T-helper 17 cell (primary cell): Measurements from ENCODE around the gene HGFAC. TPM values are rescaled to one million over a fixed set of nuclear protein-coding genes. Genes with fewer than 3 reads are reported as not detected.

ENCODE experiments used
- ATAC-seq: fragments of 150-1000 bp; cut with Tn5 transposase; 2 replicates; pipeline ENCODE4 v1.10.0; 2021; ENCODE audit warnings: mild to moderate bottlenecking, moderate library complexity
- DNase-seq, 3 donors: peaks; one replicate each; pipeline versions ENCODE4 v3.0.0 to v3.0.0-alpha.2; 2020 to 2021
- H3K9me3 ChIP-seq: one replicate; pipeline ENCODE4 v1.7.0; 2013; ENCODE audit warnings: low read length, mild to moderate bottlenecking; ENCODE audit not compliant: control insufficient read depth, poor library complexity, severe bottlenecking
- H3K27ac Mint-ChIP-seq: one replicate; pipeline ENCODE4 v1.8.0; 2022; ENCODE audit warnings: mild to moderate bottlenecking, moderate library complexity, mixed read lengths
- H3K27me3 Mint-ChIP-seq: one replicate; pipeline ENCODE4 v1.8.0; 2022; ENCODE audit warnings: mixed read lengths
- H3K36me3 Mint-ChIP-seq: one replicate; pipeline ENCODE4 v1.8.0; 2022; ENCODE audit warnings: low read depth, mixed read lengths
- H3K4me1 Mint-ChIP-seq: one replicate; pipeline ENCODE4 v1.8.0; 2022; ENCODE audit warnings: mild to moderate bottlenecking, mixed read lengths
- H3K4me3 Mint-ChIP-seq: one replicate; pipeline ENCODE4 v1.8.0; 2022; ENCODE audit warnings: mild to moderate bottlenecking, moderate library complexity, mixed read lengths
- total RNA-seq, 4 donors: library from RNA in 2 of 4; stranded (reverse) in 2 of 4; gene quantifications; one replicate each; pipeline ENCODE4 v1.2.3 and lab custom pipeline; 2022 to 2026

The HGFAC gene
- total RNA-seq, 2 donors from 2014 or later: not detected

- Mint-ChIP-seq H3K27ac (no peak overlapping the region), H3K4me1 (peaks cover 5% of the 10 kb centered on the region), H3K4me3 (no peak overlapping the region), H3K36me3 (no peaks in the 10 kb centered on the region), H3K27me3 (peaks cover 12% of the 10 kb centered on the region)
- ATAC-seq (no peak), DNase-seq (no peak)
- no peaks in the 10 kb centered on the region for H3K9me3 ChIP-seq
Observed at GRCh38 chr4:3497095-3497494, 55.3 kb downstream of the HGFAC start.

DNA sequence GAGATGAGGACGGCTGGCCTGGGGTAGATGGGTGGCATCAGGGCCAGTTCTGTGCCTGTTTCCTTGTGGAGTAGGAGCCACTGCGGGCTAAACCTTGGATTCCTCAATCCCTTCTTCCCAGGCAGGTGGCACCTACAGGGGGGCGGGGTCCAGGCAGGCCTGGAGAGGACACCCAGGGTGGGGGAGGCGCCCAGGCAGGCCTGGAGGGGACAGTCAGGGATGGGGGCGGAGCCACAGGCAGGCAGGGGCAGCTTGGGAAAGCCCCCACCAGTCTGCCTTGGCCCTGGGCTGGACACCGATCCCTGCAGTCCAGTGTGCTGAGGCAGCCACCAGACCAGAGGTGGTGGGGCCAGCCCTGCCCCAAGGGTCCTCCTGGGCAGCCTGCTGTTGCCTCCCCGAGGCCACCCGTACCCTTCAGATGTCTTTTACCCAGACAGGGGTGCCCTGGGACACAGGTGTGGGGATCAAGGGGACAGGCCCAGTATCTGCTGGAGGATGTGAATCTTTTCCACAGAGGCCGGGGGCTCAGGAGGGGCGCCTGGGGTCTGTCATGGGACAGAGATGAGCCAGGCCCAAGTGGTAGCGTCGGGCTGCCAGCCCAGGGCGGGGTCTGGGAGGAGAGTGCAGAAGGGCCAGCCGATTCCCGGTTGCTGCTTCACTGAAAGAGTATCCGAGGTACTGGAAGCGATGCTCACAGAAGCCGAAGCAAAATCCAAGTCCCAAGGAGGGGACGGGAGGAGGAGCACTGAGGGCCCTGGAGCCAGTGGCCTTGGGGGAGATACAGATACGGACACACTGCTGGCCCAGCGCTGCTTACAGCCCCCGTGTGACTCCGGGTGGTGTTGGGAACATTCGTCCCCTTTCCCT lies 56.0 kb downstream of the HGFAC start:
- no peak overlapping the region for H3K27ac Mint-ChIP-seq
- H3K4me3 Mint-ChIP-seq: no peak overlapping the region
- ATAC-seq (no peak), DNase-seq (no peak)
- peaks cover 8% of the 10 kb centered on the region for H3K27me3 Mint-ChIP-seq
- no peaks in the 10 kb centered on the region for H3K36me3 Mint-ChIP-seq
- H3K9me3 ChIP-seq: no peaks in the 10 kb centered on the region
- H3K4me1 Mint-ChIP-seq: peaks cover 5% of the 10 kb centered on the region

GRCh38 chr4:3498407-3498806 lies 56.6 kb downstream of the HGFAC start:
- ATAC-seq (no peak), DNase-seq (no peak)
- H3K9me3 ChIP-seq: no peaks in the 10 kb centered on the region
- H3K4me3 Mint-ChIP-seq: no peak overlapping the region
- no peaks in the 10 kb centered on the region for H3K36me3 Mint-ChIP-seq
- no peak overlapping the region for H3K27ac Mint-ChIP-seq
- H3K4me1 Mint-ChIP-seq: peaks cover 7% of the 10 kb centered on the region
- H3K27me3 Mint-ChIP-seq: peaks cover 8% of the 10 kb centered on the region

Other genes with a start within 250 kb of the HGFAC start
- gene MSANTD1, start 192.8 kb upstream of the HGFAC start, total RNA-seq: 1 to 10 TPM; 1.5 to 1.7 TPM
- 1 to 10 TPM; 4.0 to 5.0 TPM for gene RGS12, start 148.9 kb upstream of the HGFAC start, total RNA-seq
- not detected for gene DOK7, start 21.3 kb downstream of the HGFAC start, total RNA-seq
- gene LRPAP1, start 90.5 kb downstream of the HGFAC start, total RNA-seq: 10 to 100 TPM; 77.4 to 82.8 TPM